Caco-2 (cell line): ENCODE measurements around the gene XRN2. TPM values are rescaled to one million over a fixed set of nuclear protein-coding genes. Genes with fewer than 3 reads are reported as not detected.

Experiments used
- Bru-seq: library from RNA; stranded (reverse); fragments of 400-500 nt; gene quantifications from one replicate; lab custom pipeline; 2021; lab: Mats Ljungman, UMichigan
- BruChase-seq, 2 experiments: library from RNA; stranded (reverse); fragments of 400-500 nt; gene quantifications; one replicate each; lab custom pipeline; 2021; lab: Mats Ljungman, UMichigan
- BruUV-seq: library from RNA; stranded (reverse); fragments of 400-500 nt; replicated peaks from 2 replicates; lab custom pipeline; 2021; lab: Mats Ljungman, UMichigan
- CTCF ChIA-PET: fragments of 300-600 bp; sonication (Branson Sonifier 250); formaldehyde crosslinking; loops from one replicate; lab custom pipeline; 2022; ENCODE audit warnings: antibody characterized with exemption; lab: Charles Lee
- POLR2A ChIA-PET: fragments of 300-600 bp; sonication (Branson Sonifier 250); formaldehyde crosslinking; loops from one replicate; lab custom pipeline; 2022; ENCODE audit warnings: antibody characterized with exemption; lab: Charles Lee
- DNase-seq, 2 experiments: peaks; one replicate each; pipeline versions ENCODE4 v3.0.0 to v3.0.0-alpha.2; 2020 to 2022
- H3K27me3 ChIP-seq: replicated peaks from 2 replicates; pipeline ENCODE4 v1.6.0; 2011; ENCODE audit warnings: low read length; ENCODE audit not compliant: control insufficient read depth, insufficient read depth
- H3K36me3 ChIP-seq: 2 replicates; pipeline ENCODE4 v1.5.1; 2011; ENCODE audit warnings: low read length; ENCODE audit not compliant: control insufficient read depth, insufficient read depth
- H3K4me1 ChIP-seq: fragments of 250-450 bp; sonication (Bioruptor Pico); 2 replicates; pipeline ENCODE4 v1.5.1; 2020; ENCODE audit warnings: mild to moderate bottlenecking
- H3K4me3 ChIP-seq: 2 replicates; pipeline ENCODE4 v1.5.1; 2011; ENCODE audit warnings: low read depth, mild to moderate bottlenecking, control low read depth, low read length
- H3K9me3 ChIP-seq: fragments of 250-450 bp; sonication (Bioruptor Pico); 2 replicates; pipeline ENCODE4 v1.5.1; 2020; ENCODE audit warnings: mild to moderate bottlenecking, moderate library complexity
- H3K27ac Mint-ChIP-seq: one replicate; pipeline ENCODE4 v1.8.0; 2022; ENCODE audit warnings: mixed read lengths; ENCODE audit not compliant: unreplicated experiment
- H3K27me3 Mint-ChIP-seq: one replicate; pipeline ENCODE4 v1.8.0; 2022; ENCODE audit warnings: mixed read lengths; ENCODE audit not compliant: insufficient read depth, unreplicated experiment
- H3K36me3 Mint-ChIP-seq: one replicate; pipeline ENCODE4 v1.8.0; 2022; ENCODE audit warnings: mild to moderate bottlenecking, mixed read lengths; ENCODE audit not compliant: insufficient read depth, unreplicated experiment
- H3K4me1 Mint-ChIP-seq: one replicate; pipeline ENCODE4 v1.8.0; 2022; ENCODE audit warnings: low read depth, mixed read lengths; ENCODE audit not compliant: unreplicated experiment
- H3K4me3 Mint-ChIP-seq: one replicate; pipeline ENCODE4 v1.8.0; 2022; ENCODE audit warnings: mild to moderate bottlenecking, moderate library complexity, mixed read lengths; ENCODE audit not compliant: unreplicated experiment
- H3K9me3 Mint-ChIP-seq: one replicate; pipeline ENCODE4 v1.8.0; 2022; ENCODE audit warnings: mixed read lengths; ENCODE audit not compliant: unreplicated experiment
- intact Hi-C: fragments of 100-400 bp; cut with micrococcal nuclease; formaldehyde crosslinking; loops from one replicate; pipeline ENCODE4 v1.10.0; 2022; ENCODE audit not compliant: unreplicated experiment
- long read RNA-seq: library from polyadenylated mRNA; stranded (forward); transcript quantifications from one replicate; pipeline ENCODE4 v2.0.0, GENCODE V29; 2022
- total RNA-seq: library from RNA; stranded (reverse); gene quantifications from 2 replicates; pipeline ENCODE4 v1.2.3, GENCODE V29; 2022
- TF ChIP-seq, protein P1 (sequence below), 2 experiments: fragments of 200-600 bp in 1 of 2; IDR thresholded peaks; 1 replicate in 1 of 2; 2 replicates in 1 of 2; pipeline versions ENCODE4 v1.5.1 to v1.8.0; 2011 to 2022; ENCODE audit warnings: antibody characterized with exemption in 1 of 2, control low read depth in 1 of 2, inconsistent platforms in 1 of 2, low read depth in 1 of 2, low read length in 1 of 2, mild to moderate bottlenecking in 1 of 2, moderate library complexity in 1 of 2; ENCODE audit not compliant: insufficient read depth in 1 of 2, severe bottlenecking in 1 of 2, unreplicated experiment in 1 of 2

XRN2 gene, protein sequence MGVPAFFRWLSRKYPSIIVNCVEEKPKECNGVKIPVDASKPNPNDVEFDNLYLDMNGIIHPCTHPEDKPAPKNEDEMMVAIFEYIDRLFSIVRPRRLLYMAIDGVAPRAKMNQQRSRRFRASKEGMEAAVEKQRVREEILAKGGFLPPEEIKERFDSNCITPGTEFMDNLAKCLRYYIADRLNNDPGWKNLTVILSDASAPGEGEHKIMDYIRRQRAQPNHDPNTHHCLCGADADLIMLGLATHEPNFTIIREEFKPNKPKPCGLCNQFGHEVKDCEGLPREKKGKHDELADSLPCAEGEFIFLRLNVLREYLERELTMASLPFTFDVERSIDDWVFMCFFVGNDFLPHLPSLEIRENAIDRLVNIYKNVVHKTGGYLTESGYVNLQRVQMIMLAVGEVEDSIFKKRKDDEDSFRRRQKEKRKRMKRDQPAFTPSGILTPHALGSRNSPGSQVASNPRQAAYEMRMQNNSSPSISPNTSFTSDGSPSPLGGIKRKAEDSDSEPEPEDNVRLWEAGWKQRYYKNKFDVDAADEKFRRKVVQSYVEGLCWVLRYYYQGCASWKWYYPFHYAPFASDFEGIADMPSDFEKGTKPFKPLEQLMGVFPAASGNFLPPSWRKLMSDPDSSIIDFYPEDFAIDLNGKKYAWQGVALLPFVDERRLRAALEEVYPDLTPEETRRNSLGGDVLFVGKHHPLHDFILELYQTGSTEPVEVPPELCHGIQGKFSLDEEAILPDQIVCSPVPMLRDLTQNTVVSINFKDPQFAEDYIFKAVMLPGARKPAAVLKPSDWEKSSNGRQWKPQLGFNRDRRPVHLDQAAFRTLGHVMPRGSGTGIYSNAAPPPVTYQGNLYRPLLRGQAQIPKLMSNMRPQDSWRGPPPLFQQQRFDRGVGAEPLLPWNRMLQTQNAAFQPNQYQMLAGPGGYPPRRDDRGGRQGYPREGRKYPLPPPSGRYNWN
- total RNA-seq (79.8 and 86.3 TPM in 2 replicates), Bru-seq, nascent RNA (percentile 95 among the genes with signal in this experiment), BruChase-seq, experiment 1, labeled RNA remaining after a 2-hour chase (percentile 93 among the genes with signal in this experiment), BruChase-seq, experiment 2, labeled RNA remaining after a 6-hour chase (percentile 93 among the genes with signal in this experiment)
- long read RNA-seq, transcript XRN2-201 (30 exons, 3,437 nt), result major isoform, 168 of 208 reads
- long read RNA-seq, partial matches to known transcripts, result 13 of 208 reads
- long read RNA-seq, other reads (novel, unspliced or antisense), result 27 of 208 reads

DNA sequence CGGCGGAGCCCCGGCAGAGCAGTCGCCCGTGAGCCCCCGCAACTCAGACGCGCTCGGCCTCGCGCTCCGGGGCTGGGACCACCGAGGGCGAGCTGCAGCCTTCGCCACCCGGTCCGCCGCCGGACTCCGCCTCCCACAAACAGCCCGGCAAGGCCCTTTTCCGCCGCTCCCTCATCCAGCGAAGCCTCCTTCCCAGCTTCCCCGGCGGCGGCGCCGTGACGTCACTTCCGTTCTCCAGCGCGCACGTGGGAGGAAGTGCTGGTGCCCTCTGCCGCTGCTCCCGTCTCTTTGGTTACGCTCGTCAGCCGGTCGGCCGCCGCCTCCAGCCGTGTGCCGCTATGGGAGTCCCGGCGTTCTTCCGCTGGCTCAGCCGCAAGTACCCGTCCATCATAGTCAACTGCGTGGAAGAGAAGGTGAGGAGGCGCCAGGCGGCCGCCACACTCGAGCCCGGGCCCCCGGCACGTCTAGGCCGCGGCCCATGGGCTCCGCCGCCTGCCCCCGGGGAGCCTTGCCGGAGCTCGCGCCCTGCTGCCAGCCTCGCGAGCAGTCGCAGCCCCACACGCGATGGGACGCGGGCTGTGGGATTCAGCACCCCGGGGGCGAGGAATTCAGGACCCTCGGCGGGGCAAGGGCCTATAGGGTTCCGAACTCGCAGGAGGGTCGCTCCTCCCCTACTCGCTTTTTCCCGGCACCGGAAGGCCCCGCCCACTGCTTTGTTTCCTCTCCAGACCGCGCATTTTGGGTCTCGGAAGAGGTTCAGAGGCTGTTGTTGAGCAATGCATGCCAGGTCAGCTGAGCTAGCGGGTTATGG, at the start of gene XRN2:
Gene XRN2, plus strand, starts transcription at position 271 of the 811 bp plus-strand sequence. Its CDS starts 68 bp downstream, at position 339.
- Mint-ChIP-seq H3K4me1 (peaks cover 17% of the 10 kb centered on the region), H3K27ac (peak within 1 kb of the TSS; percentile 98), H3K4me3 (peak within 1 kb of the TSS; percentile 87), H3K9me3 (no peaks in the 10 kb centered on the region), H3K27me3 (no peaks in the 10 kb centered on the region), H3K36me3 (peaks cover 19% of the 10 kb centered on the region)
- TF ChIP-seq, protein P1, sequence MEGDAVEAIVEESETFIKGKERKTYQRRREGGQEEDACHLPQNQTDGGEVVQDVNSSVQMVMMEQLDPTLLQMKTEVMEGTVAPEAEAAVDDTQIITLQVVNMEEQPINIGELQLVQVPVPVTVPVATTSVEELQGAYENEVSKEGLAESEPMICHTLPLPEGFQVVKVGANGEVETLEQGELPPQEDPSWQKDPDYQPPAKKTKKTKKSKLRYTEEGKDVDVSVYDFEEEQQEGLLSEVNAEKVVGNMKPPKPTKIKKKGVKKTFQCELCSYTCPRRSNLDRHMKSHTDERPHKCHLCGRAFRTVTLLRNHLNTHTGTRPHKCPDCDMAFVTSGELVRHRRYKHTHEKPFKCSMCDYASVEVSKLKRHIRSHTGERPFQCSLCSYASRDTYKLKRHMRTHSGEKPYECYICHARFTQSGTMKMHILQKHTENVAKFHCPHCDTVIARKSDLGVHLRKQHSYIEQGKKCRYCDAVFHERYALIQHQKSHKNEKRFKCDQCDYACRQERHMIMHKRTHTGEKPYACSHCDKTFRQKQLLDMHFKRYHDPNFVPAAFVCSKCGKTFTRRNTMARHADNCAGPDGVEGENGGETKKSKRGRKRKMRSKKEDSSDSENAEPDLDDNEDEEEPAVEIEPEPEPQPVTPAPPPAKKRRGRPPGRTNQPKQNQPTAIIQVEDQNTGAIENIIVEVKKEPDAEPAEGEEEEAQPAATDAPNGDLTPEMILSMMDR (IDR thresholded peaks at IDR 0.05; ENCODE audit: insufficient read depth in 1 of 2, low read depth in 1 of 2, low read length in 1 of 2, severe bottlenecking in 1 of 2, unreplicated experiment in 1 of 2), result peak in 1 of 2 experiments; percentile 9
- Histone ChIP-seq H3K9me3 (no peaks in the 10 kb centered on the region), H3K4me3 (peak within 1 kb of the TSS; percentile 87), H3K27me3 (no peaks in the 10 kb centered on the region), H3K36me3 (no peaks in the 10 kb centered on the region), H3K4me1 (peaks cover 10% of the 10 kb centered on the region; the same call in 1 of the 2 replicates)
- POLR2A ChIA-PET, result interaction anchor here (0.5 to 1.5 kb wide), 7 partner anchors 9 to 185 kb away, joined by 3 to 16 read pairs (median 4); partner anchors contain the start of gene KIZ
- peak; percentile 95 to 96 for DNase-seq
- BruUV-seq, result no TSS peak
- CTCF ChIA-PET, result interaction anchor here (0.7 to 1.3 kb wide), 2 partner anchors 49 to 156 kb away, joined by 3 to 6 read pairs; no protein-coding TSS in a partner anchor
- intact Hi-C loops, result no loop called here

- no peak overlapping the region for H3K4me3 Mint-ChIP-seq
- no peak overlapping the region for H3K27ac Mint-ChIP-seq
- H3K9me3 Mint-ChIP-seq, result no peaks in the 10 kb centered on the region
- Histone ChIP-seq H3K9me3 (peaks cover 3% of the 10 kb centered on the region; the same call in 1 of the 2 replicates), H3K27me3 (no peaks in the 10 kb centered on the region), H3K36me3 (no peaks in the 10 kb centered on the region), H3K4me1 (no peaks in the 10 kb centered on the region), H3K4me3 (no peak overlapping the region)
- intact Hi-C loops, result no loop called here
- H3K36me3 Mint-ChIP-seq, result no peaks in the 10 kb centered on the region
- H3K4me1 Mint-ChIP-seq, result no peaks in the 10 kb centered on the region
- POLR2A ChIA-PET, result no interaction called here
- BruUV-seq, result no TSS peak
- TF ChIP-seq, protein P1 (IDR thresholded peaks at IDR 0.05; ENCODE audit: insufficient read depth in 1 of 2, low read depth in 1 of 2, low read length in 1 of 2, severe bottlenecking in 1 of 2, unreplicated experiment in 1 of 2), result no peak
- no peak for DNase-seq
- no peaks in the 10 kb centered on the region for H3K27me3 Mint-ChIP-seq
- CTCF ChIA-PET, result no interaction called here
These were observed 45.9 kb upstream of the XRN2 start for GRCh38 chr20:21257192-21257591.
